ENCODE results near the gene GDF2. TPM values are rescaled to one million over a fixed set of nuclear protein-coding genes. Genes with fewer than 3 reads are reported as not detected.
A peak's percentile ranks its signal among the peaks of the same experiment; 100 is the strongest.

The GDF2 gene
- total and polyA plus RNA-seq, 10 of the 15 experiments (the other 5 are each of a cell fraction or from before 2014, with no cell fraction given), result not detected

GRCh38 chr10:47309408-47310089, 12.7 kb upstream of the GDF2 start:
- in situ Hi-C loops (cut with MboI), result loop anchor here (5.0 kb wide), 1 partner anchor 267 kb away; no protein-coding TSS in a partner anchor
- RAD21 ChIA-PET (ENCODE audit: unreplicated experiment), result no interaction called here
- SMC1A ChIA-PET (ENCODE audit: uncharacterized antibody, unreplicated experiment), result interaction anchor here (4.4 to 7.4 kb wide), 2 partner anchors 262 to 284 kb away, joined by 20 to 66 read pairs; no protein-coding TSS in a partner anchor

More at GRCh38 chr10:47309408-47310089, 12.7 kb upstream of the GDF2 start:
- H3K9ac ChIP-seq (ENCODE audit: control insufficient read depth, insufficient read depth, low read length), result no peak overlapping the region
- TF ChIP-seq CTCF (IDR thresholded peaks at IDR 0.05 in 2 of 3, conservative IDR thresholded peaks at IDR 0.05 in 1 of 3; ENCODE audit: control insufficient read depth in 2 of 3, extremely low read depth in 1 of 3, insufficient read depth in 1 of 3, low read depth in 3 of 3, low read length in 3 of 3) (peak; percentile 26 to 32 (median 27); a peak in 5 of 6 replicates), SKIL (IDR thresholded peaks at IDR 0.05; ENCODE audit: low read depth, poor library complexity, severe bottlenecking) (no peak), RAD21 (IDR thresholded peaks at IDR 0.05; ENCODE audit: insufficient read depth, low read depth, low read length) (peak; percentile 38), TCF3 (IDR thresholded peaks at IDR 0.05; ENCODE audit: borderline replicate concordance, insufficient read depth, low read depth, low read length) (no peak), YY1 (IDR thresholded peaks at IDR 0.05; ENCODE audit: low read depth, low read length) (no peak), SREBF1 (IDR thresholded peaks at IDR 0.05; ENCODE audit: low read length) (no peak), SP1 (IDR thresholded peaks at IDR 0.05; ENCODE audit: low read depth, low read length) (no peak)
- no peaks in the 10 kb centered on the region for H3K4me1 ChIP-seq (ENCODE audit: control insufficient read depth, insufficient read depth, low read length)
- H3K4me2 ChIP-seq (ENCODE audit: control insufficient read depth, insufficient read depth), result no peak overlapping the region
- DNase-seq (ENCODE audit: low read depth, low spot score) (no peak), FAIRE-seq (no peak), ATAC-seq (no peak)
- intact Hi-C loops (cut with micrococcal nuclease; ENCODE audit: unreplicated experiment), result loop anchor here (5.0 kb wide), 1 partner anchor 312 kb away; no protein-coding TSS in a partner anchor
- WGBS (ENCODE audit: insufficient coverage, insufficient replicate concordance, low lambda C conversion rate, missing lambda C conversion rate), result 49% methylated on average over 34 of the region's 34 CpGs
- CTCF ChIA-PET, result interaction anchor here (1.1 kb wide), 1 partner anchor 262 kb away, joined by 3 read pairs; no protein-coding TSS in a partner anchor
- no peaks in the 10 kb centered on the region for H4K20me1 ChIP-seq (ENCODE audit: control insufficient read depth, insufficient read depth)
- H3K4me3 ChIP-seq, result no peak overlapping the region
- no peak overlapping the region for H2AFZ ChIP-seq (ENCODE audit: control insufficient read depth, low read depth, low read length)
- H3K9me3 ChIP-seq (replicated peaks; ENCODE audit: control insufficient read depth, insufficient read depth, low read length), result no peaks in the 10 kb centered on the region
- BruUV-seq (replicated peaks), result no TSS peak
- no peak overlapping the region for H3K27ac ChIP-seq (ENCODE audit: control insufficient read depth, insufficient read depth)
- POLR2A ChIA-PET, result no interaction called here
- no peaks in the 10 kb centered on the region for H3K79me2 ChIP-seq (ENCODE audit: control insufficient read depth, insufficient read depth, low read length)
- H3K36me3 ChIP-seq (ENCODE audit: control insufficient read depth in 2 of 2, insufficient read depth in 2 of 2, low read length in 1 of 2), result no peaks in the 10 kb centered on the region
- no peaks in the 10 kb centered on the region; a peak in 1 of 4 replicates for H3K27me3 ChIP-seq (replicated peaks in 1 of 2; ENCODE audit: control insufficient read depth in 2 of 2, insufficient read depth in 2 of 2, low read length in 1 of 2)

Data from GM12878 (cell line).